Measurements from ENCODE around the gene CD248. TPM values are rescaled to one million over a fixed set of nuclear protein-coding genes. Genes with fewer than 3 reads are reported as not detected.

CD248 gene
- total and polyA plus RNA-seq, 8 donors: 69.8 to 128 (median 92.4) TPM

DNA sequence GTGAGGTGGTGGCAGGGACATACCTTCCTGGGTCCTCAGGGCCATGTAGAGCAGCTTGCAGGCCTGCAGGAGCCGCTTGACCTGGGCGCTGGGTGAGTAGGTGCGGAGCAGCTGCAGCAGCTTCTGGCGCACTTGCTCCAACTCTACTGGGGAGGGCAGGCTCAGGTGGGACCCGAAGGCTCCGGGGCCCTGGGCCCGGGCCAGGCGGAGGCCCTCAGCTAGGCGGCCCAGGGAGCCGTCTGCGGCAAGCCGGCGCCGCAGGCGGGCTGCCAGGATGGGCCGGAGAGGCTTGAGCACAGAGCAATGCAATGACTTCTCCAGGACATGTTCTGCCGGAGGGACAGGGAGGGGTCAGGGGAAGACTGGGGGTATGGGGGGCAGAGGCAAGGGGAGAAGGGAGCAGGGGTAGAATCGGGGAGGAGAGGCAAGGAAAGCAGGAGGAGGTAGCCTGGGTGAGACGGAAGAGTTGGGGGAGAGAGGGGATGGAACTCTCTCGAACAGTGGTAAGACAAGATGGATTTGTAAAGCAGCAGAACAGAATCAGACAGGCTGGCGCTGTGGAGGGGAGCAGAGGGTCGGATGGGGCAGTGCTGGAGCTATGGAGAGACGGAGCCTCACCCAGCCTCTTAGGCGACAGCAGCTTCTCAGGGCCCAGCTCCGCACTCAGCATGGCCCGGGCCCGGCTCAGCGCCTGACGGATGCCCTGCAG, 17.2 kb upstream of the CD248 start:
- peak in 2 of 4 donors; percentile 24 to 58 for DNase-seq
- Histone ChIP-seq H3K27ac (no peak overlapping the region), H3K4me3 (no peak overlapping the region), H3K36me3 (peaks cover 0 to 48% of the 10 kb centered on the region in 2 donors), H3K27me3 (no peaks in the 10 kb centered on the region), H3K4me1 (peaks cover 19 to 35% of the 10 kb centered on the region in 2 donors), H3K9me3 (no peaks in the 10 kb centered on the region)
- TF ChIP-seq, protein P1, sequence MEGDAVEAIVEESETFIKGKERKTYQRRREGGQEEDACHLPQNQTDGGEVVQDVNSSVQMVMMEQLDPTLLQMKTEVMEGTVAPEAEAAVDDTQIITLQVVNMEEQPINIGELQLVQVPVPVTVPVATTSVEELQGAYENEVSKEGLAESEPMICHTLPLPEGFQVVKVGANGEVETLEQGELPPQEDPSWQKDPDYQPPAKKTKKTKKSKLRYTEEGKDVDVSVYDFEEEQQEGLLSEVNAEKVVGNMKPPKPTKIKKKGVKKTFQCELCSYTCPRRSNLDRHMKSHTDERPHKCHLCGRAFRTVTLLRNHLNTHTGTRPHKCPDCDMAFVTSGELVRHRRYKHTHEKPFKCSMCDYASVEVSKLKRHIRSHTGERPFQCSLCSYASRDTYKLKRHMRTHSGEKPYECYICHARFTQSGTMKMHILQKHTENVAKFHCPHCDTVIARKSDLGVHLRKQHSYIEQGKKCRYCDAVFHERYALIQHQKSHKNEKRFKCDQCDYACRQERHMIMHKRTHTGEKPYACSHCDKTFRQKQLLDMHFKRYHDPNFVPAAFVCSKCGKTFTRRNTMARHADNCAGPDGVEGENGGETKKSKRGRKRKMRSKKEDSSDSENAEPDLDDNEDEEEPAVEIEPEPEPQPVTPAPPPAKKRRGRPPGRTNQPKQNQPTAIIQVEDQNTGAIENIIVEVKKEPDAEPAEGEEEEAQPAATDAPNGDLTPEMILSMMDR (IDR thresholded peaks at IDR 0.05): no peak
- intact Hi-C loops (cut with DNase I): no loop called here
- ATAC-seq: no peak

DNA sequence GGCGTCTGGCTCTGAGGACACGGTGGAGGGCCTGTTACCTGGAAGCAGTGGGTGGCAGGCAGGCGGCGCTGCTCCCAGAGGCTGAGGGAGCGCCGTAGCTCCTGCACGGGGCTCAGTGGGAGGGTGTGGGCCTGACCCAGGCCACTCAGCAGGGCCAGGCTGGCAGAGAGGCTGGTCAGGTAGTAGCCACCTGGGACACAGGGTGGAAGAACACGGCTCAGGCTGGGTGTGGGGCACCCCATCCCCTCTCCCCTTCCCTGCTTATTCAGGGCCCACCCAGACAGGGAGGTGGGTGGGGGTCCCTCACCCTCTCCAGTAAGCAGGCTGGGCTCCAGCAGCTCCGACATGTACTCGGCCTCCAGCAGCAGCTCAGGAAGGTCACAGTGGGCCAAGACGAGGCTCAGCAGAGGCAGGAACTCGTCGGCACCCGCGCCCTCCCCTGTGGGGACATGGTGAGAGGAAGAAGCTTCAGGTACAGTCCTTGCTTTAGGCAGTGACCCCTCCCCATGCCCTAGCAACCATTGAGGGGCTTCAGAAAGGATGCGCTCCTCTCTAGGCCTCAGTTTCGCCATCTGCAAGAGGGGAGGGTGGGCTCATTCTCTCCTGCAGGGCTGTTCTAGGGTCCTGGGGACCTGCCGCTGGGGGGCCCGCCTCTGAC, 16.5 kb upstream of the CD248 start:
- H3K4me1 ChIP-seq: peaks cover 22 to 42% of the 10 kb centered on the region in 2 donors
- H3K9me3 ChIP-seq: no peaks in the 10 kb centered on the region
- no peak overlapping the region for H3K4me3 ChIP-seq
- ATAC-seq: no peak
- H3K27me3 ChIP-seq: no peaks in the 10 kb centered on the region
- intact Hi-C loops (cut with DNase I): no loop called here
- DNase-seq: peak in 1 of 4 donors; percentile 54
- peaks cover 0 to 41% of the 10 kb centered on the region in 2 donors for H3K36me3 ChIP-seq
- TF ChIP-seq, protein P1 (IDR thresholded peaks at IDR 0.05): no peak
- H3K27ac ChIP-seq: no peak overlapping the region

DNA sequence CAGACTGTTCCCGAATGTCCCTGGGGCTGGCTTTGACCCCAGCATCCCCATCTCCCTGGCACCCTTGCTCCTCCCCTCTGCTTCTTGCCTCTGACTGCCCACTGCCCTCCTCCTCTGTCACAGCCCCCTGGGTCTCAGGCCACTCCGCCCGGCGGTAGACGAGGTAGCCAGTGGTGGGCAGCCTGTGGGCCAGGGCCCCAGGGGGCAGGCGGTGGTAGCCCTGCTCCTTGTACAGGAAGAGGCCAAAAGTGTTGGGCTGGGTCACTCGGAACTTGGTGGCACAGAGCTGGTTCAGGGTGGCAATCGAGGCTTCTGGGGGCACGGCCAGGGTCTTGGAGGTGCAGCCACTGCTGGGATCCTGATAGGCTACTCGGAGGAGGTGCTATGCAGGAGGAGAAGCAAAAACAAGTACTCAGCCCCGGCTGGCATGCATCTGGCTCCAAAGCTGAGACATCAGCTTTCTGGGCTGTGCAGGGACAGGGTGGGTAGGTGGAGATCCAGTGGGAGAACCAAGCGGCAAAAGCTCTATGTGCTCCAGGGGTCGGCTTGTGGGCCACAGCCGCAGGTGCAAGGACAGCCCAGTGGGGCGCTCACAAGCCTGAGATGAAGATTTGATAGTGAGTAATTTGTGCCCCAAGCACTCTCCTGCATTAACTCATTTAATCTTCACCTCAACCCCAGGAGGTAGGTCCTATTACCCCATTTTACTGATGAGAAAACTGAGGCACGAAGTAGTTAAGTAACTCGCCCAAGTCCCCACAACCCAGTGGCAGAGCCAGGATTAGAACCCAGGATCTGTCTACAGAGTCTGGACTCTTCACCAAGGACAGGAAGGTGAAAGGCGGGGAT, 15.8 kb upstream of the CD248 start:
- ATAC-seq (no peak), DNase-seq (peak in 2 of 4 donors; percentile 26 to 51)
- Histone ChIP-seq H3K27me3 (no peaks in the 10 kb centered on the region), H3K4me3 (no peak overlapping the region), H3K4me1 (peaks cover 29 to 48% of the 10 kb centered on the region in 2 donors), H3K9me3 (no peaks in the 10 kb centered on the region), H3K36me3 (peaks cover 0 to 34% of the 10 kb centered on the region in 2 donors), H3K27ac (no peak overlapping the region)
- intact Hi-C loops (cut with DNase I): no loop called here
- TF ChIP-seq, protein P1 (IDR thresholded peaks at IDR 0.05): no peak

DNA sequence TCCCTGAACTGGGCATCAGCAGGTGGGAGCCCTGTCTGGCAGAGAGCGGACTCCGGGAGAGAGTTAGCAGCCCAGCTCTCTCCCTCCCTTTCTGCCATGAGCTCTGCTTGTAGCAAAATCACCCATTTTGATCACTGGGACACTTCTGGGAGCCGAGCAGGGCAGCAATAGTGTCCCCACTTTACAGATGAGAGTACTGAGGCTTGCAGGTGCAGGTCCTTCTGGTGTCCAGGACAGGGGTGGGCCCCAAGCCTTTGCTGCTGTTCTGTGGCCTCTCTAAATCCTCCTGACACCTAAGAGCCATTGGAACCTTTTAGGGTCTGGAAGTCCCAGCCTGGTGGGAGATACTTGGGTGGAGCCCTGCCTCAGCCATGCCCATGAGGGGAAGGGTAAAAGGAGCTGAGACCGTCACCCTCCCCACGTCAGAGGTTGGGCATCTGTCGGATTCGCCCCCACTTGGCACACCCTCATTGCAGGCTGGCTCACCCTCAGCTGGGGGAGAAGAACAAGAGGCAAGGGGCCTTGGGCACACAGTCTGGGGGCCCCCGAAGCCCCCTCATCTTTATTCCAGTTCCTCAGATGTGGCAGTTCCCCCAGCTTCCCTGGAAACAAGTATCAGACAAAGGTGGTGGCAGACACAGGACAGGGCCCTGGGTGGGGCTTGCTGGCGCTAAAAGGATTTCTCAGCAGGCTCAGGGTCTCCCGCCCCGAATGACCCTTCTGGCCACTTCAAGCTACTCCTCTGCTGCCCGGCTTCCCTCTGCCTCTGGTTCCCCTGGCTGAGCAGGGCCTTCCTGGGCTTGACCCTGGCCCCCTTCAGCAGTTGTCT, 14.9 kb upstream of the CD248 start:
- Histone ChIP-seq H3K27me3 (no peaks in the 10 kb centered on the region), H3K4me3 (no peak overlapping the region), H3K4me1 (peaks cover 28 to 46% of the 10 kb centered on the region in 2 donors), H3K36me3 (peaks cover 0 to 26% of the 10 kb centered on the region in 2 donors), H3K9me3 (no peaks in the 10 kb centered on the region), H3K27ac (no peak overlapping the region)
- DNase-seq: no peak
- intact Hi-C loops (cut with DNase I): no loop called here
- TF ChIP-seq, protein P1 (IDR thresholded peaks at IDR 0.05): no peak
- no peak for ATAC-seq

All from left lung (tissue), 10 donors.